NCI-H1048 (cell line): Measurements from ENCODE around the gene RTN4R.

Experiments
- DNase-seq: peaks from one replicate; lab custom pipeline; 2025; lab: John Stamatoyannopoulos, UW

Gene RTN4R

GRCh38 chr22:20198557-20199319, 69.4 kb downstream of the RTN4R start:
- DNase-seq: no peak

GRCh38 chr22:20197407-20198030, 70.6 kb downstream of the RTN4R start:
- DNase-seq: no peak

DNA sequence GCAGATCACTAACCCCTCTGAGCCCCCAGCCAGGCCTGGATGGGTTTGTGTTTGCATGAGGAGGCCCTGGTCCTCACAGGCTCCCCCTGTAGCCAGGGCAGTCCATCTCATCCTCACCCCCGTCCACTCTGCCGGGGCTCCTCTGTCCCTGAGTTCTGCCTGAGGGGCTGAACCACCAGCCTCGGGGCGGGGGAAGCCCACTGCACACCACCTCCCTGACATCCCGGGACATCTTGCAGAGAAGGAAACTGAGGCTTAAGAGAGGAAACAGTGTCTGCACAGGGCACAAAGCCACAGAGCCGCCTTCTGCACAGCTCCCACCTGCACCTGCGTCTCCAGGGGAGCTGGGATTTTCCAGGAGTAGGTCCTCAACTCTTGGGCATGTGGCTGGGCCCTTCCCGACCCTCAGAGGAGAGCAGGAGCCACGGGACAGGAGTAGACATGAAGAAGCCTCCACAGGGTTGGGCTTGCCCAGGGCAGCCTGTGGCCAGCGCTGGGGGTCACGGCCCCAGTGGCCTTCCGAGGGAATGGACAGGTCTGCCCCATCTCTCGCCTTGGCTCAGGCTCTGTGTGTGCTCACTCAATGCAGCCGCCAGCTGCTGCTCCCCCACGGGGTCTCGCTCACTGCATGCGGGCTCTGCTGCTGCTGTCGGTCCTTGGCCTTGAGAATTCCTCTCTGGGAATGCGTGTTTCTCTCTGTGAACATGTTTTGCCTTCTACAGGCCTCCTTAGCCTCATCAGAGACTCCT, 71.8 kb downstream of the RTN4R start:
- no peak for DNase-seq

GRCh38 chr22:20194681-20195593, 73.2 kb downstream of the RTN4R start:
- no peak for DNase-seq

GRCh38 chr22:20193761-20194494, 74.2 kb downstream of the RTN4R start:
- DNase-seq: no peak

DNA sequence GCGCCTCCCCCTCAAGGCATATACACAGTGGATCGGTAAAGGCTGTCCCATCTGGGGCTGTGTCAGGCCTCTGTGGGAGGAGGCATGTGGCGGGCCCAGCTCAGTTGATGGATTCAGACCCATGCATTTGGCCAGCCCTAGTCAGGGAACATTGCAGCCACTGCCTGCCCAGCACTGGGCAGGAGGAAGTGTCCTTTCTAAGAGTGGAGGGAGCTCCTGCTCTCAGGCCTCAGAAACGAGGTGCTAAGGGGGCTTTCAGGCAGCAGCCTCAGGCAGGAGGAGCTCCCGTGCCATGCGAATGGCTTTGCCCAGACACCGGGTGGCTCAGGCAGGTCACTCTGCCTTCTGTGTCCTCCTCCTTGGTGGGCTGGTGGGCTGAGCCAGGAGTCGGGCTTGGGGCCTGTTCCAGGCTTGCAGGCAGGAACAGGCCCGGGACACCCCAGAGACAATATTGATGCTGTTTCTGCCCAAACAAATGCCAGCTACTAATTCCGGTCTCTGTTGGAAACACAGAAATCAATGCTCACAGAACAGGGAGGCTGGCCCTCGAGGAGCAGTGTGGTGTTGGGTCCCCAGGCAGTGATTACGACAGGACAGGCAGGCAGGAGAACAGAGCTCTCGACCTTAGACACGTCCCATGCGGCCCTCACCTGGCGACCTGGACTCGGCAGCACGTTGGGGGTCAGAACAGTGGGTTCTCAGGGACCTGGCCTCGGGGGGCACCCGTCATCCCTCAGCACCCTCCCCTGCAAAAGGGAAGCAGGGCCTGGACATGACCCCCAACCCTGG, 75.0 kb downstream of the RTN4R start:
- DNase-seq: no peak

GRCh38 chr22:20192293-20192971, 75.7 kb downstream of the RTN4R start:
- no peak for DNase-seq

GRCh38 chr22:20191803-20192202, 76.3 kb downstream of the RTN4R start:
- no peak for DNase-seq
